Fibroblast of villous mesenchyme (primary cell): ENCODE measurements around the gene PTPRM. TPM values are rescaled to one million over a fixed set of nuclear protein-coding genes. Genes with fewer than 3 reads are reported as not detected.

Experiments used
- DNase-seq: peaks from one replicate; pipeline ENCODE4 v3.0.0-alpha.2; 2010; ENCODE audit warnings: low read depth
- H3K4me3 ChIP-seq: 2 replicates; pipeline ENCODE4 v1.5.1; 2011; ENCODE audit warnings: low read depth, mild to moderate bottlenecking, low read length
- CTCF ChIP-seq: IDR thresholded peaks from 2 replicates; pipeline ENCODE4 v1.5.1; 2012; ENCODE audit warnings: low read depth, mild to moderate bottlenecking, low read length; ENCODE audit not compliant: insufficient read depth
- total RNA-seq: library from RNA; depleted of rRNA; stranded (reverse); fragments of >200 nt; gene quantifications from 2 replicates; pipeline ENCODE4 v1.2.3, GENCODE V29; 2012

PTPRM gene
- total RNA-seq, 1 donor: 56.1 TPM

- TF ChIP-seq CTCF: no peak
- no peak for DNase-seq
- H3K4me3 ChIP-seq: no peak overlapping the region
Measured at GRCh38 chr18:7630731-7631442, 63.8 kb downstream of the PTPRM start.

- DNase-seq: no peak
- no peak overlapping the region for H3K4me3 ChIP-seq
- TF ChIP-seq CTCF: no peak
Measured at GRCh38 chr18:7632152-7633098, 65.3 kb downstream of the PTPRM start.

- no peak overlapping the region for H3K4me3 ChIP-seq
- DNase-seq: no peak
- no peak for TF ChIP-seq CTCF
Measured at GRCh38 chr18:7633171-7633570, 66.1 kb downstream of the PTPRM start.

GRCh38 chr18:7635948-7636347, 68.8 kb downstream of the PTPRM start:
- no peak overlapping the region for H3K4me3 ChIP-seq
- TF ChIP-seq CTCF: no peak
- DNase-seq: no peak

GRCh38 chr18:7637269-7637668, 70.2 kb downstream of the PTPRM start:
- TF ChIP-seq CTCF: no peak
- no peak overlapping the region for H3K4me3 ChIP-seq
- peak; percentile 6 for DNase-seq

- no peak for DNase-seq
- no peak for TF ChIP-seq CTCF
- H3K4me3 ChIP-seq: no peak overlapping the region
Measured at GRCh38 chr18:7638321-7638720, 71.2 kb downstream of the PTPRM start.
